ENCODE measurements around the gene CEP164. TPM values are rescaled to one million over a fixed set of nuclear protein-coding genes. Genes with fewer than 3 reads are reported as not detected.

The CEP164 gene
- total RNA-seq, 1 experiment from 2014 or later, result 47.4 TPM

DNA sequence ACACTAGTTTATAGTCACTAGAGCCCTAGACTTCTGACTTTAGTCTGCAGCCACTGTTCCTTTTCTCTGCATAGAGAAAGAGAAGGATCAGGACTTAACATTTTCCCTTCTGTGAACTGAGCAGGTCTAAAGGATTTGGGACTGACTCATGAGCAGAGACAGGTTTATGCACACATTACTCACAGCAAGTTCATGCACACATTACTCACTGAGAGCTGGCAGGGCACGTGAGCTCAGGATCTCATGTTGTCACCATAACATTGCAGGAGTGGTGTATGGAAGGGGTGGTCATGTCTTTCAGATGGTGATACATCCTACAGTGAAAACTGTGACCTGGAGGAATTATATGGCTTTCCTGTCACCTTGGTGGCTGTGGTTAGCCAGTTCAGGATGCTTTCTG lies 56.4 kb downstream of the CEP164 start:
- no peak overlapping the region for H3K4me3 Mint-ChIP-seq (ENCODE audit: unreplicated experiment)
- no peaks in the 10 kb centered on the region for H3K9me3 Mint-ChIP-seq (ENCODE audit: unreplicated experiment)
- intact Hi-C loops (cut with micrococcal nuclease), result loop anchor here (10.0 kb wide), 1 partner anchor 149 kb away; the partner anchor contains the start of genes PCSK7 and RNF214
- peaks cover 5% of the 10 kb centered on the region for H3K4me1 Mint-ChIP-seq (ENCODE audit: insufficient read depth, unreplicated experiment)
- DNase-seq (ENCODE audit: unreplicated experiment), result peak; percentile 49
- TF ChIP-seq, protein P1, sequence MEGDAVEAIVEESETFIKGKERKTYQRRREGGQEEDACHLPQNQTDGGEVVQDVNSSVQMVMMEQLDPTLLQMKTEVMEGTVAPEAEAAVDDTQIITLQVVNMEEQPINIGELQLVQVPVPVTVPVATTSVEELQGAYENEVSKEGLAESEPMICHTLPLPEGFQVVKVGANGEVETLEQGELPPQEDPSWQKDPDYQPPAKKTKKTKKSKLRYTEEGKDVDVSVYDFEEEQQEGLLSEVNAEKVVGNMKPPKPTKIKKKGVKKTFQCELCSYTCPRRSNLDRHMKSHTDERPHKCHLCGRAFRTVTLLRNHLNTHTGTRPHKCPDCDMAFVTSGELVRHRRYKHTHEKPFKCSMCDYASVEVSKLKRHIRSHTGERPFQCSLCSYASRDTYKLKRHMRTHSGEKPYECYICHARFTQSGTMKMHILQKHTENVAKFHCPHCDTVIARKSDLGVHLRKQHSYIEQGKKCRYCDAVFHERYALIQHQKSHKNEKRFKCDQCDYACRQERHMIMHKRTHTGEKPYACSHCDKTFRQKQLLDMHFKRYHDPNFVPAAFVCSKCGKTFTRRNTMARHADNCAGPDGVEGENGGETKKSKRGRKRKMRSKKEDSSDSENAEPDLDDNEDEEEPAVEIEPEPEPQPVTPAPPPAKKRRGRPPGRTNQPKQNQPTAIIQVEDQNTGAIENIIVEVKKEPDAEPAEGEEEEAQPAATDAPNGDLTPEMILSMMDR (IDR thresholded peaks at IDR 0.05; ENCODE audit: unreplicated experiment), result no peak
- POLR2A ChIA-PET, result no interaction called here
- no TSS peak for BruUV-seq (replicated peaks)
- CTCF ChIA-PET, result interaction anchor here (1.2 to 1.3 kb wide), 2 partner anchors 9 to 12 kb away, joined by 3 read pairs; no protein-coding TSS in a partner anchor
- no peak overlapping the region for H3K27ac Mint-ChIP-seq (ENCODE audit: low read depth, unreplicated experiment)
- peaks cover 47% of the 10 kb centered on the region for H3K36me3 Mint-ChIP-seq (ENCODE audit: insufficient read depth, unreplicated experiment)
- H3K27me3 Mint-ChIP-seq (ENCODE audit: insufficient read depth, unreplicated experiment), result no peaks in the 10 kb centered on the region

DNA sequence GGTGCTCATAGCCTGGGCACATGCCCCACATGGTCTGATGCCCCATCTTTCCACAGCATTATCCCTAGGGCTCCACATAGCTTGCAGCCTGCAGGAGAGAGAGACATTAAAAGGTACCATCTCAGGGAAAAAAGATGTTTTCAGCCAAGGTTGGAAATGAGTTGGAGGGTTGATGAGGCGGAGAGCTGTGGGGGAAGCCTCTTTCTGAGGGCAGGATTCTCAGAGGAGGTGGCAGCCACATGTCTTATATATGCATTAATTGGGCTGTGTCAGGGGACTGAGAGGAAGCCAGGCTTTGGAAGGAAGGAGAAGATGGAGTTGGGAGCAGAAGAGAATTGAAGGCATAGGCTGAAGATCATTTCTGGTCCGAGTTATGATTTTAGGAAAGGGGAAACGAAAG lies 57.8 kb downstream of the CEP164 start:
- CTCF ChIA-PET, result interaction anchor here (2.1 kb wide), 1 partner anchor 422 kb away, joined by 6 read pairs; no protein-coding TSS in a partner anchor
- Mint-ChIP-seq H3K4me3 (ENCODE audit: unreplicated experiment) (no peak overlapping the region), H3K36me3 (ENCODE audit: insufficient read depth, unreplicated experiment) (peaks cover 62% of the 10 kb centered on the region), H3K27me3 (ENCODE audit: insufficient read depth, unreplicated experiment) (no peaks in the 10 kb centered on the region), H3K9me3 (ENCODE audit: unreplicated experiment) (no peaks in the 10 kb centered on the region), H3K4me1 (ENCODE audit: insufficient read depth, unreplicated experiment) (peaks cover 11% of the 10 kb centered on the region), H3K27ac (ENCODE audit: low read depth, unreplicated experiment) (no peak overlapping the region)
- intact Hi-C loops (cut with micrococcal nuclease), result loop anchor here (10.0 kb wide), 1 partner anchor 151 kb away; the partner anchor contains the start of genes PCSK7 and RNF214
- DNase-seq (ENCODE audit: unreplicated experiment), result no peak
- BruUV-seq (replicated peaks), result no TSS peak
- POLR2A ChIA-PET, result no interaction called here
- TF ChIP-seq, protein P1 (IDR thresholded peaks at IDR 0.05; ENCODE audit: unreplicated experiment), result no peak

DNA sequence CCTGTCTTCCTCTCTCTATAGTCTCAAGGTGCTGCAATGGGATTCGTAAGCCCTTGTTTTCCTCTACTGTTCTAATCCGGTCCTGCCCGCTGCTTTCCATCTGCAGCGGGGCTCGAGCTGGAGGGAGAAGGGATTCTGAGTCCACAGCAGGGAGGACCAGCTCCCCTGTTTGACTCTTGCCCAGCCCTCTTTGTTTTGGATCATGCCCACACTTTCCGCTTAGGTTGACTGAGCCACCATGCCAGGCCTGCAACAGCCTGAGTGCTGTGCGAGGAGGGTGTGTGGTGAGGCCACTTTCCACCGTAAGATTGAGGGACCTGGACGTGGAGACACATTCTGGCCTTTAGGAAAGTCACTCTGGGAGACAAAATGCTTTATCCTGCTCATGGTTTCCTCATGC lies 58.3 kb downstream of the CEP164 start:
- no peaks in the 10 kb centered on the region for H3K27me3 Mint-ChIP-seq (ENCODE audit: insufficient read depth, unreplicated experiment)
- intact Hi-C loops (cut with micrococcal nuclease), result loop anchor here (10.0 kb wide), 1 partner anchor 151 kb away; the partner anchor contains the start of genes PCSK7 and RNF214
- TF ChIP-seq, protein P1 (IDR thresholded peaks at IDR 0.05; ENCODE audit: unreplicated experiment), result no peak
- H3K36me3 Mint-ChIP-seq (ENCODE audit: insufficient read depth, unreplicated experiment), result peaks cover 66% of the 10 kb centered on the region
- no peaks in the 10 kb centered on the region for H3K9me3 Mint-ChIP-seq (ENCODE audit: unreplicated experiment)
- H3K4me3 Mint-ChIP-seq (ENCODE audit: unreplicated experiment), result no peak overlapping the region
- H3K27ac Mint-ChIP-seq (ENCODE audit: low read depth, unreplicated experiment), result no peak overlapping the region
- H3K4me1 Mint-ChIP-seq (ENCODE audit: insufficient read depth, unreplicated experiment), result peaks cover 11% of the 10 kb centered on the region
- no peak for DNase-seq (ENCODE audit: unreplicated experiment)
- no TSS peak for BruUV-seq (replicated peaks)
- CTCF ChIA-PET, result interaction anchor here (1.1 to 2.1 kb wide), 2 partner anchors 40 to 422 kb away, joined by 3 to 6 read pairs; no protein-coding TSS in a partner anchor
- POLR2A ChIA-PET, result no interaction called here

DNA sequence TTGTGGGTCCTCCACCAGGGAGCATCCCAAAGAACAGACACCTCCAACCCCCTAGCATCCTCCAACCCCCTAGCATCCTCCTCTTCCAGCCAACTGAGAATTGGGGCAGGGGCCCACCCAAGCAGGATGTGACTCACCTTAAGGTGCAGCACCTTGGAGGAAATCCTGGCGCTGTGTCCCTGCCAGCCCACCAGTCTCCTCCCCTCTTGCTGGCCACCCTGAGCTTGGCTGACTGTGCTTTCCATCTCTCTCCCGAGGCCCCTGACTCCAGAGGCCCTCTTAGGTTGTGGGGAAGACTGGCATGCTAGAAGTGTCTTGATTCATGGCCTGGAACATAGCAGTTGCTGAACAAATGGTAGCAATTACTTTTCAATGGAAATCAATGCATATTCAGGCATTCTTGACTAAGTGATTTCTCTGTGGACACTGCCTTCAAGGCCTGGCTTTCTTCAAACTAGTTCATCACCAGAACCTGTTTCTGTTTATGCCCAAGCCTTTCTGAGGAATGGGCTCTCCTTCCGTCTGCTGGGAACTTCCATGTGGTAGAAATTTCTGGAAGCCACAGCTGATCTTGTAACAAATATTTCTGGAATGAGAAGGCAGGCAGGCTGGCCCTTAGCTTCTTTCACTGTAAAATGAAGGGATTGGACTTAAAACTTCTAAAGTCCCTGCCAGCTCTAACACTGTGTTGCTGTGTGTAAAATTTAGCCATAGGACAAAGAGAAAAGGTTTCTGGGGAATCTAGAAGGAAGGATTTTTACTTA lies 60.5 kb downstream of the CEP164 start:
- no peak for DNase-seq (ENCODE audit: unreplicated experiment)
- Mint-ChIP-seq H3K36me3 (ENCODE audit: insufficient read depth, unreplicated experiment) (peaks cover 68% of the 10 kb centered on the region), H3K27ac (ENCODE audit: low read depth, unreplicated experiment) (no peak overlapping the region), H3K4me1 (ENCODE audit: insufficient read depth, unreplicated experiment) (peaks cover 11% of the 10 kb centered on the region), H3K27me3 (ENCODE audit: insufficient read depth, unreplicated experiment) (no peaks in the 10 kb centered on the region), H3K4me3 (ENCODE audit: unreplicated experiment) (no peak overlapping the region), H3K9me3 (ENCODE audit: unreplicated experiment) (no peaks in the 10 kb centered on the region)
- TF ChIP-seq, protein P1 (IDR thresholded peaks at IDR 0.05; ENCODE audit: unreplicated experiment), result no peak
- ChIA-PET CTCF (interaction anchor here (0.6 kb wide), 1 partner anchor 29 kb away, joined by 3 read pairs; no protein-coding TSS in a partner anchor), POLR2A (no interaction called here)
- intact Hi-C loops (cut with micrococcal nuclease), result loop anchor here (10.0 kb wide), 1 partner anchor 153 kb away; the partner anchor contains the start of genes PCSK7 and RNF214
- BruUV-seq (replicated peaks), result no TSS peak

All from MCF 10A (cell line).